Trophoblast cell (in vitro differentiated cells and primary cell): ENCODE measurements around the gene CFLAR.

ENCODE experiments used
- DNase-seq, 2 donors: peaks; one replicate each; pipeline ENCODE4 v3.0.0-alpha.2; 2016
- H2AFZ ChIP-seq: 2 replicates; pipeline ENCODE4 v1.6.1; 2013; ENCODE audit warnings: low read length, moderate library complexity, mild to moderate bottlenecking; ENCODE audit not compliant: insufficient read depth, poor library complexity
- H2AK5ac ChIP-seq: 2 replicates; pipeline ENCODE4 v1.6.1; 2013; ENCODE audit warnings: mild to moderate bottlenecking, low read length
- H2BK120ac ChIP-seq: 2 replicates; pipeline ENCODE4 v1.6.1; 2013; ENCODE audit warnings: low read length, mild to moderate bottlenecking, moderate library complexity; ENCODE audit not compliant: insufficient read depth, poor library complexity
- H2BK12ac ChIP-seq: 2 replicates; pipeline ENCODE4 v1.6.1; 2013; ENCODE audit warnings: mild to moderate bottlenecking, low read length, moderate library complexity
- H2BK5ac ChIP-seq: 2 replicates; pipeline ENCODE4 v1.6.1; 2013; ENCODE audit warnings: low read length, low read depth, moderate library complexity, mild to moderate bottlenecking; ENCODE audit not compliant: poor library complexity
- H3K14ac ChIP-seq: 2 replicates; pipeline ENCODE4 v1.6.1; 2013; ENCODE audit warnings: mild to moderate bottlenecking, low read length
- H3K18ac ChIP-seq: 2 replicates; pipeline ENCODE4 v1.6.1; 2013; ENCODE audit warnings: mild to moderate bottlenecking, low read length
- H3K23ac ChIP-seq: 2 replicates; pipeline ENCODE4 v1.6.1; 2013; ENCODE audit warnings: low read length
- H3K27ac ChIP-seq: 2 replicates; pipeline ENCODE4 v1.5.1; 2013; ENCODE audit warnings: low read depth, mild to moderate bottlenecking, inconsistent platforms, low read length, moderate library complexity
- H3K27me3 ChIP-seq: 2 replicates; pipeline ENCODE4 v1.6.1; 2013; ENCODE audit warnings: inconsistent platforms, mild to moderate bottlenecking, low read length, moderate library complexity; ENCODE audit not compliant: insufficient read depth
- H3K36me3 ChIP-seq, 2 experiments: 1 replicate in 1 of 2; 2 replicates in 1 of 2; pipeline ENCODE4 v1.6.1; 2013; ENCODE audit warnings: low read length in 2 of 2, mild to moderate bottlenecking in 2 of 2, moderate library complexity in 1 of 2; ENCODE audit not compliant: insufficient read depth in 2 of 2, control insufficient read depth in 1 of 2
- H3K4ac ChIP-seq: 2 replicates; pipeline ENCODE4 v1.6.1; 2013; ENCODE audit warnings: low read depth, mild to moderate bottlenecking, low read length, moderate library complexity
- H3K4me1 ChIP-seq, 2 experiments: 1 replicate in 1 of 2; 2 replicates in 1 of 2; pipeline ENCODE4 v1.6.1; 2013; ENCODE audit warnings: low read length in 2 of 2, mild to moderate bottlenecking in 2 of 2, moderate library complexity in 1 of 2; ENCODE audit not compliant: insufficient read depth in 2 of 2, control insufficient read depth in 1 of 2
- H3K4me2 ChIP-seq: 2 replicates; pipeline ENCODE4 v1.6.1; 2013; ENCODE audit warnings: inconsistent platforms, mild to moderate bottlenecking, low read length, moderate library complexity
- H3K4me3 ChIP-seq: 2 replicates; pipeline ENCODE4 v1.5.1; 2013; ENCODE audit warnings: mild to moderate bottlenecking, low read depth, low read length, inconsistent platforms
- H3K79me1 ChIP-seq: one replicate; pipeline ENCODE4 v1.6.1; 2013; ENCODE audit warnings: low read length
- H3K79me2 ChIP-seq: 2 replicates; pipeline ENCODE4 v1.6.1; 2013; ENCODE audit warnings: low read length, mild to moderate bottlenecking; ENCODE audit not compliant: control insufficient read depth, insufficient read depth, poor library complexity
- H3K9ac ChIP-seq: 2 replicates; pipeline ENCODE4 v1.6.1; 2013; ENCODE audit warnings: mild to moderate bottlenecking, low read length
- H3K9me3 ChIP-seq: 2 replicates; pipeline ENCODE4 v1.6.1; 2013; ENCODE audit warnings: low read depth, mild to moderate bottlenecking, control low read depth, inconsistent platforms, low read length; ENCODE audit not compliant: insufficient read depth
- H4K12ac ChIP-seq: 2 replicates; pipeline ENCODE4 v1.6.1; 2013; ENCODE audit warnings: low read depth, mild to moderate bottlenecking, low read length, moderate library complexity
- H4K8ac ChIP-seq: 2 replicates; pipeline ENCODE4 v1.6.1; 2013; ENCODE audit warnings: low read depth, mild to moderate bottlenecking, low read length, moderate library complexity
- H4K91ac ChIP-seq: one replicate; pipeline ENCODE4 v1.6.1; 2013; ENCODE audit warnings: low read depth, mild to moderate bottlenecking, low read length, moderate library complexity
- WGBS: extraction: QIAGEN DNeasy Blood & Tissue Kit; methylation state at CpG from one replicate; pipeline ENCODE4 v1.1.7; 2013; ENCODE audit warnings: missing lambda C conversion rate; ENCODE audit not compliant: insufficient read length, insufficient coverage; ENCODE audit errors: extremely low coverage; 5-methylcytosine and 5-hydroxymethylcytosine counted together

Gene CFLAR

DNA sequence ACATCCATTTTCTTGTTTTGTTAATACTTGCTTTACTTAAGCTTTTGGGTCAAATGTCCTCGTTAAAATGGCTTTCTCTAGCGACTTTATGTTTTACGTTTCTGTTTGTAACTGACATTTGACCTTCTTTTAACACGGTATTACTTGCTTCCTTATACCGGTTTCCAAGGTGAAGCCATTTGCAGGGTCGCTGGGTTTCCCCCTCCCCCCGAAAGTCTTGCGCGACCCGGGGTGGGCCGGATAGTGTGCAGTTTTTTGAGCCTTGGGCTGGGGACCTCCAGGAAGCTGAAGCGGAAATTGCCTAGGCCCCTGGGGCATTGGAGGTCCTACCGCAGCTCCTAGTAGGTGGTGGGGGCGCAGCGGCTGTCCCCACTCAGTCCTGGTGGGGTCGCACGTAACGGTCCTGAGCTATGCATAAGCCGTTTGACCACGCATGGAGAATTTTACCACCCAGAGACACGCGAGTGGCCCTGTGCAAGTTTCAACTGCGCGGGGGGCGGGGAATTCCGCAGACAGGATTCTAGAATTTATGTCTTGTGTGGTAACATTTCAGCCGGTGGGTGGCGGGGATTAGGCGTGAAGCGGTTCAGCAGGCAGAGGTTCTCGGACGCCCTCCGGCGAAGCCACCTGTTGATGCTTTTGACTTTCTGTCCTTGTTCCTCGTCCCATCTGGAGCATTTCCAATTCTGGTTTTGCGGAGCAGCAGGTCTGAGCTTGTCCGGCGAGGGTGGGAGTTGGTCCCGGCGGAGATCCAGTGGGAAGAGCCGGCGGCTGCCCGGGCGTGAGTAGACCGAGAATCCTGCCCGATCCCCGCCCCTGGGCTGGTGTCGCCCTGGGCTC lies 2.4 kb downstream of the CFLAR start:
- peak; percentile 93 to 94 for DNase-seq
- H3K4me3 ChIP-seq, result peak overlapping the region; percentile 41
- peak overlapping the region; percentile 13 for H2BK5ac ChIP-seq
- peak overlapping the region; percentile 21 for H3K14ac ChIP-seq
- no peak overlapping the region for H4K12ac ChIP-seq
- no peak overlapping the region for H3K9ac ChIP-seq
- peaks cover 6% of the 10 kb centered on the region for H3K79me2 ChIP-seq
- H3K79me1 ChIP-seq, result peaks cover 17% of the 10 kb centered on the region
- peak overlapping the region; percentile 59 for H3K4me2 ChIP-seq
- H3K18ac ChIP-seq, result peak overlapping the region; percentile 8
- H3K9me3 ChIP-seq, result no peaks in the 10 kb centered on the region
- H3K36me3 ChIP-seq, result no peaks in the 10 kb centered on the region
- peak overlapping the region; percentile 72 for H3K27ac ChIP-seq
- peak overlapping the region; percentile 18 for H2BK120ac ChIP-seq
- H2AFZ ChIP-seq, result no peak overlapping the region
- WGBS, result no CpG with 5 or more reads among the region's 48 CpGs
- no peak overlapping the region for H2AK5ac ChIP-seq
- peak overlapping the region; percentile 31 for H4K8ac ChIP-seq
- H2BK12ac ChIP-seq, result no peak overlapping the region
- peaks cover 4 to 7% of the 10 kb centered on the region in 2 experiments for H3K4me1 ChIP-seq
- H3K4ac ChIP-seq, result no peak overlapping the region
- no peak overlapping the region for H3K23ac ChIP-seq
- peak overlapping the region; percentile 17 for H4K91ac ChIP-seq
- no peaks in the 10 kb centered on the region for H3K27me3 ChIP-seq

- Histone ChIP-seq H3K27ac (peak overlapping the region; percentile 72), H3K23ac (no peak overlapping the region)
- no CpG with 5 or more reads among the region's 12 CpGs for WGBS
Observed at GRCh38 chr2:201118961-201119854, 3.2 kb downstream of the CFLAR start.

DNA sequence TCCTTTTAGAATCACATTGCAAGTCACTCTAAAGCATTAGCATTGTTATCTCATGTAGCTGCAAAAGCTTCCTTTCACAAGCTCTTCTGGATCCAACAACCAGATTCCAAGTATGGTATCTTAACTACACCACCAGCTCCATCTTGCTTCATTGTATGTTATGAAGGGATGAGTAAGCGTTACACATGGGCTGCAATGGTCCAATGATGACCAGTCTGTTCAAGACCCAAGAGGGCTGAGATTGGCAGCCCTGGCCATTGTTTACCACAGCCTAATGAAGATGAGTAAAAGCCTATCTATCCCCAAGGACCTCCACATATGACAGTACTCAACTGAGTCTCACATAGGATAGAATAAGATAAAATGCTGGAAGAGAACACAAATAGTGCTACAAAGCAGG lies 6.3 kb downstream of the CFLAR start:
- Histone ChIP-seq H3K4me2 (no peak overlapping the region), H2BK12ac (no peak overlapping the region), H3K79me1 (peaks cover 12% of the 10 kb centered on the region), H3K4ac (no peak overlapping the region), H4K8ac (no peak overlapping the region), H3K4me3 (no peak overlapping the region), H4K12ac (no peak overlapping the region), H3K27ac (no peak overlapping the region), H2AFZ (no peak overlapping the region), H2BK5ac (no peak overlapping the region), H3K79me2 (no peaks in the 10 kb centered on the region), H3K4me1 (peaks cover 23 to 25% of the 10 kb centered on the region in 2 experiments), H3K36me3 (no peaks in the 10 kb centered on the region), H3K9ac (no peak overlapping the region), H3K27me3 (no peaks in the 10 kb centered on the region), H2AK5ac (no peak overlapping the region), H3K14ac (no peak overlapping the region), H3K18ac (no peak overlapping the region), H3K9me3 (no peaks in the 10 kb centered on the region), H4K91ac (no peak overlapping the region), H3K23ac (no peak overlapping the region), H2BK120ac (no peak overlapping the region)
- WGBS, result no CpG with 5 or more reads among the region's 1 CpG
- DNase-seq, result no peak

More at GRCh38 chr2:201118961-201119854, 3.2 kb downstream of the CFLAR start:
- H3K18ac ChIP-seq, result no peak overlapping the region
- H2BK12ac ChIP-seq, result no peak overlapping the region
- H2AFZ ChIP-seq, result no peak overlapping the region
- peak overlapping the region; percentile 41 for H3K4me3 ChIP-seq
- peak overlapping the region; percentile 31 for H4K8ac ChIP-seq
- H2AK5ac ChIP-seq, result no peak overlapping the region
- DNase-seq, result no peak
- H3K79me1 ChIP-seq, result peaks cover 17% of the 10 kb centered on the region
- H2BK120ac ChIP-seq, result peak overlapping the region; percentile 18
- H3K9ac ChIP-seq, result no peak overlapping the region
- peak overlapping the region; percentile 13 for H2BK5ac ChIP-seq
- H3K27me3 ChIP-seq, result no peaks in the 10 kb centered on the region
- H3K9me3 ChIP-seq, result no peaks in the 10 kb centered on the region
- H4K12ac ChIP-seq, result no peak overlapping the region
- peaks cover 6% of the 10 kb centered on the region for H3K79me2 ChIP-seq
- H3K4me2 ChIP-seq, result peak overlapping the region; percentile 59
- peak overlapping the region; percentile 17 for H4K91ac ChIP-seq
- no peak overlapping the region for H3K4ac ChIP-seq
- peak overlapping the region; percentile 21 for H3K14ac ChIP-seq
- no peaks in the 10 kb centered on the region for H3K36me3 ChIP-seq
- H3K4me1 ChIP-seq, result peaks cover 4 to 12% of the 10 kb centered on the region in 2 experiments

GRCh38 chr2:201126308-201127151 lies 10.6 kb downstream of the CFLAR start:
- Histone ChIP-seq H3K4me3 (no peak overlapping the region), H3K36me3 (no peaks in the 10 kb centered on the region), H3K79me2 (no peaks in the 10 kb centered on the region), H3K9me3 (no peaks in the 10 kb centered on the region), H3K4ac (no peak overlapping the region), H3K4me1 (peaks cover 26 to 31% of the 10 kb centered on the region in 2 experiments), H2AK5ac (no peak overlapping the region), H3K18ac (no peak overlapping the region), H2BK12ac (no peak overlapping the region), H3K27ac (no peak overlapping the region), H4K12ac (no peak overlapping the region), H2BK120ac (no peak overlapping the region), H4K91ac (peak overlapping the region; percentile 10), H3K9ac (no peak overlapping the region), H3K79me1 (peaks cover 7% of the 10 kb centered on the region), H3K4me2 (no peak overlapping the region), H3K14ac (no peak overlapping the region), H3K27me3 (no peaks in the 10 kb centered on the region), H4K8ac (no peak overlapping the region), H2BK5ac (no peak overlapping the region), H3K23ac (no peak overlapping the region), H2AFZ (peak overlapping the region; percentile 59)
- DNase-seq, result peak; percentile 57 to 86
- no CpG with 5 or more reads among the region's 9 CpGs for WGBS
